ENCODE results near the gene SIL1. TPM values are rescaled to one million over a fixed set of nuclear protein-coding genes. Genes with fewer than 3 reads are reported as not detected.

The SIL1 gene
- total and polyA plus RNA-seq, 2 of the 8 experiments (the other 6 are each of a cell fraction or from before 2014, with no cell fraction given) = 8.3 to 12.8 TPM

GRCh38 chr5:139021346-139021745, 176.8 kb downstream of the SIL1 start:
- WGBS, 2 experiments (ENCODE audit: extremely low coverage in 1 of 2, insufficient coverage in 1 of 2, insufficient read length in 1 of 2, insufficient replicate concordance in 2 of 2, low coverage in 1 of 2, low lambda C conversion rate in 2 of 2, missing lambda C conversion rate in 1 of 2) = 89% methylated on average over 3 of the region's 3 CpGs; no CpG with 5 or more reads in 1 of the 2 experiments
- H3K9me3 ChIP-seq (ENCODE audit: insufficient read depth in 2 of 2, low read depth in 1 of 2, low read length in 1 of 2) = no peaks in the 10 kb centered on the region
- no peak overlapping the region for H2BK12ac ChIP-seq (ENCODE audit: low read depth, low read length)
- H3K79me1 ChIP-seq (ENCODE audit: low read depth, low read length) = no peaks in the 10 kb centered on the region
- H3K27ac ChIP-seq (ENCODE audit: low read depth, low read length) = no peak overlapping the region
- H3K56ac ChIP-seq (replicated peaks; ENCODE audit: insufficient read length, low read depth, low read length) = no peak overlapping the region
- no peak overlapping the region for H2BK5ac ChIP-seq (ENCODE audit: low read depth, low read length)
- no peaks in the 10 kb centered on the region for H3K36me3 ChIP-seq (ENCODE audit: control insufficient read depth in 2 of 4, insufficient read depth in 4 of 4, low read length in 3 of 4)
- no peak overlapping the region for H2BK20ac ChIP-seq (ENCODE audit: low read length)
- H2AK5ac ChIP-seq (ENCODE audit: low read depth, low read length) = no peak overlapping the region
- no peak overlapping the region for H3K18ac ChIP-seq (ENCODE audit: extremely low read depth, low read length)
- H4K91ac ChIP-seq (replicated peaks; ENCODE audit: insufficient read length, low read length) = no peak overlapping the region
- no peak overlapping the region for H3K23ac ChIP-seq (ENCODE audit: insufficient read length)
- TF ChIP-seq SP1 (IDR thresholded peaks at IDR 0.05; ENCODE audit: low read depth, low read length) (no peak), E2F6 (IDR thresholded peaks at IDR 0.05) (no peak), TAF1 (IDR thresholded peaks at IDR 0.05; ENCODE audit: low read depth, low read length) (no peak), TEAD4 (IDR thresholded peaks at IDR 0.05; ENCODE audit: low read depth, low read length) (no peak), FOSL1 (IDR thresholded peaks at IDR 0.05; ENCODE audit: insufficient read depth, low read depth, low read length) (no peak), SIRT6 (IDR thresholded peaks at IDR 0.05; ENCODE audit: low read length) (no peak), MAFK (IDR thresholded peaks at IDR 0.05; ENCODE audit: low read depth, low read length) (no peak), TAF7 (optimal IDR thresholded peaks at IDR 0.05; ENCODE audit: borderline replicate concordance, low read depth, low read length) (no peak), USF2 (IDR thresholded peaks at IDR 0.05; ENCODE audit: low read length) (no peak), KDM1A (IDR thresholded peaks at IDR 0.05; ENCODE audit: borderline replicate concordance, low read length) (no peak)
- H3K4me2 ChIP-seq (ENCODE audit: insufficient read depth in 1 of 2, low read depth in 2 of 2, low read length in 2 of 2) = no peak overlapping the region
- FAIRE-seq (no peak), DNase-seq (ENCODE audit: low read depth in 1 of 2, low spot score in 2 of 2) (no peak)
- no peaks in the 10 kb centered on the region for H3K4me1 ChIP-seq (replicated peaks in 1 of 4; ENCODE audit: control insufficient read depth in 3 of 4, insufficient read depth in 4 of 4, low read length in 3 of 4)
- H3K9ac ChIP-seq (replicated peaks in 1 of 4; ENCODE audit: extremely low read depth in 1 of 4, low read depth in 3 of 4, low read length in 3 of 4) = no peak overlapping the region
- H3K14ac ChIP-seq (ENCODE audit: insufficient read length) = no peak overlapping the region
- H2BK15ac ChIP-seq (ENCODE audit: low read length) = no peak overlapping the region
- POLR2A ChIA-PET (ENCODE audit: partially characterized antibody) = interaction anchor here (2.7 kb wide), 1 partner anchor 10 kb away, joined by 13 read pairs; no protein-coding TSS in a partner anchor
- no peaks in the 10 kb centered on the region for H3K23me2 ChIP-seq (ENCODE audit: low read depth, low read length)
- CTCF ChIA-PET (ENCODE audit: partially characterized antibody) = interaction anchor here (0.5 to 1.6 kb wide), 7 partner anchors 12 to 562 kb away, joined by 3 to 4 read pairs (median 3); no protein-coding TSS in a partner anchor
- no peak overlapping the region for H3K4ac ChIP-seq (replicated peaks; ENCODE audit: insufficient read length, low read depth, low read length)
- H3K4me3 ChIP-seq (ENCODE audit: extremely low read depth in 1 of 4, insufficient read depth in 2 of 4, low read depth in 3 of 4, low read length in 4 of 4) = no peak overlapping the region
- H4K20me1 ChIP-seq (replicated peaks in 1 of 2; ENCODE audit: control insufficient read depth in 1 of 2, insufficient read depth in 2 of 2, low read length in 2 of 2) = no peaks in the 10 kb centered on the region
- H2AFZ ChIP-seq (ENCODE audit: low read length) = no peak overlapping the region
- H3K27me3 ChIP-seq (replicated peaks in 1 of 4; ENCODE audit: control insufficient read depth in 3 of 4, extremely low read depth in 1 of 4, insufficient read depth in 3 of 4, low read length in 3 of 4) = no peaks in the 10 kb centered on the region
- H4K5ac ChIP-seq (ENCODE audit: insufficient read length, low read depth, low read length) = no peak overlapping the region
- no peak overlapping the region for H4K8ac ChIP-seq (ENCODE audit: extremely low read depth, insufficient read depth, low read length)
- H3K79me2 ChIP-seq (ENCODE audit: control insufficient read depth in 1 of 2, insufficient read depth in 2 of 2, low read length in 2 of 2) = no peaks in the 10 kb centered on the region
- H2BK120ac ChIP-seq (replicated peaks; ENCODE audit: low read depth, low read length) = no peak overlapping the region
